Stimulated activated CD8-positive, alpha-beta memory T cell treated with anti-CD3 and anti-CD28 coated beads, Interleukin-7, amount 100 ng/mL, for 4 hours (primary cell): ENCODE data around the gene SLC12A7.
"Not testable (repeated sequence)": the region's sequence is repeated elsewhere in the genome, so short reads cannot be mapped to it uniquely, and the experiment has no call there.

Experiments
- DNase-seq, 2 donors: peaks; one replicate each; pipeline ENCODE4 v3.0.0-alpha.2; 2020; ENCODE audit warnings: low read depth in 2 of 2

The SLC12A7 gene

DNA sequence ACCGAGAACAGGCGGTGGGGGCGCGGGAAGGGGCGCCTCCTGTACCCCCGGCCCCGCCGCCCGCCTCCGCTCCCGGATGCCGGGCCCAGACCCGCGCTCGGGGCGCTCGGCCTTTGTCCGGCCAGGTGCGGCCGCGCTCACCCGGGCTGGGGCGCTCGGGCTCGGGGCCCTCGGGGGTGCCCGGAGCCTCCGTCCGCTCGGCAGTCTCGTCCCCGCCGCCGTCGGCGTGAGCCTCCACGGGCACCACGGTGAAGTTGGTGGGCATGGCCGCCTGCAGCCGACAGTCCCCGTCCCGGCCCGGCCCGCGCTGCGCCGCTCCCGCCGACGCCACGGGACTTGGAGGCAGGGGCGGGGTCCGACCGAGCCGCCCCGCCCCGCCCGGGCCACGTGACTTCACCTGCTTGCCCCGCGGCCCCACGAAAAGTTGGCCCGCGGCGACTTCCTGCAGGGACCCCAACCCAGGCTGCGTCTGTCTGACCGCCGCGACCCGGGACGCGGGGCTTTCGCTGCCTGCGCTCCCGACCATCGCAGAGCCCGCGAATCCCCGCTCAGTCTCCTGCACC is at the start of gene SLC12A7:
Gene SLC12A7 (minus strand): TSS at position 337 of the 563 bp plus-strand sequence. CDS start 72 bp downstream, at position 265.
- DNase-seq: peak in 1 of 2 donors; percentile 65

DNA sequence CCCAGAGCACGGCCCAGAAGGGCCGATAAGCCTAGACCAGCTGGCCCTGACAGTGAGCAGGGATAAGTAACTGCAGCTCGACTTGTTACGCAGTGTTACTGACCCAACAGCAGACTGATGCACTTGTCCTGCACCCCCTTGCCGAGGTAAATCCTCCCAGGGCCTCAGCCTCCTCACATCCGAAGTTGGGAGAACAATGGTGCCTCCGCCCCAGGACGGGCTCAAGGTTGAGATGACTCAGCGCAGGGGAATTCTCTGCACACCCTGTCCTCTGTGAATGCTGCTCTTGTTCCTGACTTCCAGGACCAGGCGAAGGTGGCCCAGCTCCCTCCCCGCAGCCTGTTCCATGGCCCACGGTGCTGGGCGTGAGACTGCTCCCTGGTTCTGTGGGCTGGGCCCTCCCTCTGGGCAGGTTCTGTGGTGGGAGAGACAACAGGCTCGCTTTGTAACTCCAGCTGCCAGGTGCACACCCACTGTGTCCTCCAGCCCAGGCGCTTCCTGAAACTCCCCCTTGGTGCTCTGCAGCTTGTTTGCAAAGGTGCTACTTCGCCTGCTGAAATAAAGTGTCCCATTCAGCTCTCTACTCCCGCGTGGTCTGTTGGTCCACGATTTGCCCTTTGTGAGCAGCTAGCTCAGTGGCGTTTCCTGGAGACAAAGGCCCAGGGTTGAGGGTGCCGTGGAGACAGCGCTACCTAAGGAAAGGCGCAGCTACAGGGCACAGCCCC is 49.4 kb upstream of the SLC12A7 start:
- DNase-seq: no peak

DNA sequence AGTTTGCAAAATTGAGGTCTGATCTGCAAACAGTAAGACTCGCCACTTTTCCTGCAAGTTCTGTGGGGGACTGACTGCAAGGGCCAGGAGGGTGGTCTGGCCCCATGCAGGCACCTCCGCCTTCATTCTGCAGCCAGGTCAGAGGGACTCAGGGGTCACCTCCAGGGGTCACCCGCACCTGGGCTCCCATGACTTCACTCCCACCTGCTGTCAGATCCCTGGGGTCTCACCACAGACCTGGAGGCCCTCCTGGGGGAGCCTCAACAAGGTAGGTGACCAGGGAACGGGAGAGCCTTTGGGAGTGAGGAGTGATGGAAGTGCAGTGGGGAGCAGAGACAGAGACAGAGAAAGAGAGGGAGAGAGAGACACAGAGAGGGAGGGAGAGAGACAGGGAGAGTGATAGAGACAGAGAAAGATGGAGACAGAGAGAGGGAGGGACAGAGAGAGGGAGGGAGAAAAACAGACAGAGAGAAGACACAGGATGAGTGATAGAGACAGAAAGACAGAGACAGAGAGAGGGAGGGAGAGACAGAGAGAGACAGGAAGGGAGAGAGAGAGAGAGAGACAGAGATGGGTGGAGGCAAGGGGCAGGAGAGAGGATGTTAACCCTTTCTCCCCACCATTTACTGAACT is 48.0 kb upstream of the SLC12A7 start:
- no peak for DNase-seq

DNA sequence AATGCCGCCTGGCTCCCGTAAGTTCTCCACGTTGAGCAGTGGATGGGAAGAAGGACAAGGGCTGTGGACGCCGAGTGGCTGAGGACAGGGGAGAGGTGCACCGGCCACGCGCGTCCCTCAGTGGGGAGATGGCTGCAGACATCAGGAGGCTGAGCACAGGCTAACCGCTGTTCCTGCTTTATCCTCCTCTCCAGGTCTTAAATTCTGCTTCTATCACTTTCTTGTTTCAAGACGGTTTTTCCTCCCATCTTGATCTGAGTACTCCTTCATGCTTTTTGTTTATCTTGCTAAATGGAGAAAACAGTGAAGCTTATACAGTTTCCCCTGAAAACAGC is 47.4 kb upstream of the SLC12A7 start:
- DNase-seq: no peak

DNA sequence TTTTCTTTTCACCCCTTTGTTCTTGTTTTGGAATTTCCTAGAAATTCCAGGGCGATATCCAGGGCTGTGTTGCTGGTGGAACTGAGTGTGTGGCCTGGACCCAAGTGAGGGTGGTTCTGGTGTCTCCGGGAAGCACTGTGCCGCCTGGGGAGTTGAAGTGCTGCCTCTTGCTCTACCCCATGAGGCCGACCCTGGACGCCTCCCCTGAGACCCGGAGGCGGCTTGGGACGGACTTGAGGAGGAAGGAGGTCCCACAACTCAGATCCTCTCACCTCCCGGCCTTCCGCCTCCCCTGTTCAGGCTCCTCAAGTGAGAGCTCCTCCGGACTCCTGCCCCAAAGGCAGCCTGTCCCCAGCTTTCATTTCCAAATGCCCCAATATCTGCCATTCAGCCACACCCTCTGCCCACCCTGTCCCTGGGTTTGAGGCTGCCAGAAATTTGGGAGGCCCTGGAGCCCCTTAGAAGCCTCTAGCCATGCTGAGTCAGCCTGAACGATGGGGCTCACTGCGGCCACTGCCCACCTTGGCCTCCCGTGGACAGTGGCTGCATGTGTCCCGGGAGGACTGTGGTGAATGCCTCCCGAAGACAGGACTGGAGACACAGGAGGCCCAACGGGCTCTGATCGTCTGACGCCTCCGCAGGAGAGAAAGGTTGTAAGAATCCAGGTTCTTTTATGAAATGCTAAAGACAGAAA is 46.9 kb upstream of the SLC12A7 start:
- DNase-seq: no peak

DNA sequence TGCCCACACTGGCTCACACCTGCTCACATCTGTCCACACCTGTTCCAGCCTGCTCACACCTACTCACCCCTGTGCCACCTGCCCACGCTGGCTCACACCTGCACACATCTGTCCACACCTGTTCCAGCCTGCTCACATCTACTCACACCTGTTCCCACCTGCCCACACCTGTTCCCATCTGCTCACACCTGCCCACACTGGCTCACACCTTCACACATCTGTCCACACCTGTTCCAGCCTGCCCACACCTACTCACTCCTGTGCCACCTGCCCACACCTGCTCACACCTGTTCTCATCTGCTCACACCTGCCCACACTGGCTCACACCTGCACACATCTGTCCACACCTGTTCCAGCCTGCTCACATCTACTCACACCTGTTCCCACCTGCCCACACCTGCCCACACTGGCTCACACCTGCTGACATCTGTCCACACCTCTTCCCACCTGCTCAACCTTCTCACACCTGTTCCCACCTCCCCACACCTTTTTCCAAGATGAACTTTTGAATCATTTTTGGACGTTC is 45.7 kb upstream of the SLC12A7 start:
- not testable (repeated sequence) for DNase-seq

DNA sequence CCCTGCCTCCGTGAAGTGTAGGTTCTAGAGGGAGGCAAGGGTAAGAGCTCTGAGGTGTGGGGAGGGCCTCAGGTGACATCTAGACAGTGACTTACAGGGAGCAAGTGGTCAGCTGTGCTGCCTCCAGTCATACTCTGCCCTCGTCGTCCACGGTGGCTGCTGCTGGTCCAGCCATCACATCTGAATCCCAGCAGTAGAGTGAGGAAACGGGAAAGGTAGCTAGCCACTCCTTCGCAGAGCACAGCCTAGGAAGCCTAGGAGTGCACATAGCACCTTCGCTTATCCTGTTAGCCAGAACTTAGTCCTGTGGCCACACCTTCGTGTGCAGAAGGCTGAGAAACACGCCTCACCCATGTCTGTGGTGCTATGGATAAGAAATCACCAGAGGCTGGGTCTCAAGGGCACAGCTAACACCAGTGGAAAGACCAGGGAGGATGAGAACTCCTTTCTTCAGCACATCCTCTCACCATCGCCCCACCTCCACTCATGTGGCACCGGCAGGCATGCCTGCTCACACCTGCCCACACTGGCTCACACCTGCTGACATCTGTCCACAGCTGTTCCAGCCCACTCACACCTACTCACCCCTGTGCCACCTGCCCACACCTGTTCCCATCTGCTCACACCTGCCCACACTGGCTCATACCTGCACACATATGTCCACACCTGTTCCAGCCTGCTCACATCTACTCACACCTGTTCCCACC is 45.0 kb upstream of the SLC12A7 start:
- DNase-seq: no peak

DNA sequence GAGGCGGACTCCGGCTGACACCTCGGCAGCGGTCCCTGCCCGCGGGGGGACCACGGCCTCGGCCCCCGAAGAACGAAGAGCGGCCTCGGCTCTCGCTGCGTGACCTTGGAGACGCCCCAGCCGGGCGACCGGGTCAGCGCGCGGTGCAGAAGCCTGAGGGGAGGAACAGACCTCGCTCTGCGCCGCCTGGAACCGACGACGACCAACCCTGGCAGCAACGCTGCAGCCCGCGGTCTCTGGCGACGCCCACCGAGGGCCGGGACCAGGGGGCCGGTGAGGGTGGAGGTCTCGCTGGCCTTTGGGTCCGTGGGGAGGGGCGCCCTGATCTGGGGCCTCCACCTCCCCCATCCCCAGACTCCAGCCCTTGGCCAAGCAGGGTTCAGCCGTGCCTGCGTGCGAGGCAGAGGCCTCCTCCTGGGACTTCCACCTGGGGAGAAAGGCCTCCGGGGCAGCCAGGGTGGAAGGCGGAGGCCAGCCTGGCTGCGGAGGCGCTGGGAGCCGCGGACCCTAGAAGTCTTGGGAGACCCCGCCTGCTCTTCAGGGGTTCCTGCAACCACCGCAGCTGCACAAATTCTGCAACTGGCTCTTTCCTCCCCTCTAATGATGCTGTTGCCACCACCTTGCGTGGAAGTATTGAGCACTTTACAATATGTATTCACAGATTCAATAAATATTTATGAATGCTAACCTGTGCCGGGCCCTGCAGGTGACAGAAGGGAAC is 44.3 kb upstream of the SLC12A7 start:
- DNase-seq: no peak

DNA sequence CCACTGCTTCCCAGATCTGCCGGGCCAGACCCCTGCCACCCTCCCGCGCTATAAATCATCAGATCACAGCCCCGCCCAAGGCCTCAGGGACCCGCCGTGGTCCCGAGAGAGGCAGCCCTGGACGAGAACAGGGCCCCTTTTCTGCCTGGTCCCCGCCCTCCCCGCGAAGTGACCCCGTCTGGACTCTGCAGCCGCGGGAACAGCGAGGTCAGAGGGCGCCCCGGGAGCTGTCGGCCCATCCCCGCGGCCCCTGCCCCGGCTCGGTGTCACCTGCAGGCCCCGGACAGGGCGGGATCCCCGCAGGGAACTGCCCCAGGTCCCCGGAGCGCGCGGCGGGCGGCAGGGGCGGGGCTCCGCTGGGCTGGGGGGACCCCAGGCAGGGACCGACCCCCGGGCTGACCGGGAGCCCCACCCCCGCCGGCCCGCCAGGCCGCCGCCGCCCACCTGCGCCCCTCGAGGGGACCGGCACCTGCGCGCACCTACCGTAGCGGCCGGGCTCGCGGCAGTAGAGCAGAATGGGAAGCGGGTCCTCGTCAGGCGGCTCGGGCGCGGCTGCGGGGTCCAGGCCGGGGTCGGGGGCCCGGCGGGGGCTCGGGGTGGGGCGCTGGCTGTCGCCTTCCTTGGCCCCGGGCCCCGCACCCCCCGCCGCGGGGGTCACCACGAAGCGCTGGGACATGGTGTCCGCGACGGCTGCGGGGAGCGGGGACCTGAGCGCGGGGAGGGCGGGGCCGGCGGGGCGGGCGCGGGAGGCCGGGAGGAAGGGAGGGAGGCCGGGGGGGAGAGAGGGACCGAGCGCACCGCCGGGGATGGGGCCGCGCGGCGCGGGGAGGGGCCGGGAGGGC is 43.5 kb upstream of the SLC12A7 start:
- DNase-seq: no peak

DNA sequence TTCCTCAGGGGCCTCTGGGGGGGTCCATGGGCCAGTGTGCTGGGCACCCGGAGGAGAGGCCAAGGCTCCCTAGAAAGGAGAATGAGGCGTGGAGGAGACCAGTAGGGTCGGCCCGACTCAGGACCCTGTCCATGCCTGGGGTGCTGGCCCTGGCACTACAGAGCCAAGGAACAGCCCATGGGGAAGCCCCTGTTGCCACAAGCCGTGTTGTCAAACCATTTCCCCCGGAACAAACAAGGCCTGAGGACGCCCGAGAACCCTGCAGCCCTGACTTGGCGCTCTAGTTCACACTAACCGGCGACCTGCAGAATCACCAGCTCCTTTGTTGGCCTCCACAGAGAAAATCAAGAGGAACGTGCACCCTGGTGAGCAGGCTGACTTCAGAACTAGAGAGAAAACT is 41.6 kb upstream of the SLC12A7 start:
- no peak for DNase-seq

DNA sequence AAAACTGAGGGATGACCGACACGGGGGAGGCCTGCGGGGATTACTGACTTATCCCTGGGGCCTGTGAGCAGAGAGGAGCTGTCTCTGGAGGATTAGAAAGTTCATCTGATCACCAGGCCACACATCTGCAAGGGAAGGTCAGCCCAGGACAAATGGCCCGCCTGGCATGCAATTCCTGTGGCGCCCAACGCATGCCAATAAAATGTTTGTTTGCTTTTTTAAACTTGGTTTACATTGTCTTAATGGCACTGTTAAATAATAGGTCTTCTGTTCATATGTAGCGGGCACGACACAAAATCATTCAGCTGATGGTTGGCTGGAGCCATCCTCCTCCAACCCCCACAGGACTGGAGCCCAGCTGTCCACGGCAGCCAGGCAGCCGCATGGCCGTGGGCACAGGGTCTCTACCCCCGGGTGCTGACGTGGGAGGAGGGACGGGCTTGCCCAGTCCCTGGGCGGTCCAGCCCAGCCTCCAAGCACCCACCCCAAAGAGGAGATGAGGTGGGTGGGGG is 41.0 kb upstream of the SLC12A7 start:
- DNase-seq: no peak

DNA sequence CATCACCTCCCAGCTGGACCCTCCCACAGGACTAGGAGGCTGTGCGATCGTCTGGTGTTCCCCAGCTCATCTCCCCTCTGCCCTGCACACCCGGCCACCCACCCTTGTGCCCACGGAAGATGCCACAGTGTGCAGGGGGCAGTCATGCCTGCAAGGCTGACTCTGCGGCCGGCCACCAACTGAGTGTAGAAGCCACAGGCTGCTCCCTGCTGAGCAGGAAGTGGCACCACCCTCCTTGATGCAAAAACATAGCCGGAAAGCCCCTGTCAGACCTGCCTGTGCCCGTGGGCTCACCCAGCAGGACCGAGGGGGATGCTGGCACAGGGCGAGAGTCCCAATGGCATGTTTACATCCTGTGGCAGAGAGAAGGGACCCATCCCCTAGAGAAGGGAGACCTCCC is 40.3 kb upstream of the SLC12A7 start:
- peak in 1 of 2 donors; percentile 35 for DNase-seq

DNA sequence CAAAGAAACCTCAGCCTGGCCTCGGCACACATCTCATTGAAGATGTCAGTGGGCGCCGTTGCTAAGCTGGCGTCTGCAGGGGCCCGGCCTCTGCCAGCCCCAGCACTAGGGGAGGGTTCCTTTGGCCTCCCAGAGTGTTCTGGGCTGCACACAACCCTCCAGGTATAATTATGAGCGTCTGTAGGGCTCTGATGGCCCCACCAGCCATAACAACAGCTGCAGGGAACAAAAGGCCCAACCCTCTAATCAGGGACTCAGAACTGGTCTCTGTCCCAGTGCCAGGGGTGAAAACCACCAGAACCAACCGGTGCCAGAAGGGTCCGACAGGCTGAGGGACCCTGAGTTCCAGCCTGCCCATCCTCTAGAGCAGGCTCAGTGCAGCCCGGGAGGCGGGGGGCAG is 39.5 kb upstream of the SLC12A7 start:
- DNase-seq: no peak

DNA sequence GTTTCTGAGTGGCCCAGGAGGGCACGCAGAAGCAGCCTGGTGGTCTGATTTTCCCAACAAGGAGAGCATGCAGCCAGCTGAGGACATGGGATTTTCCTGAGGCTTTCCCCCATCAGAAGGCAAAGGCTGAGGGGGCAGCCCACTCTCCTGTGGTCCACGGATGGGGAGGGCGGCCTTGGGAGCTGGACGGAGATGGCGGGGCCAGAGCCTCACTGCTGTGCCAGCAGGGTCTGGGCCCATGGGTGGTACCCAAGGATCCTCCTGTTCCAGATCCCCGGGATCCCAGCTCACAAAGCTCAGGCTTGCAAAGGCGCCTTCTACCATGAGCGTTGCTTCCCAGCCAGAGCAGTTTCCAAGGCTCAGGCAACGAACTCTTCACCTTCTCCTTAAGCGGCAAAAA is 39.0 kb upstream of the SLC12A7 start:
- no peak for DNase-seq

DNA sequence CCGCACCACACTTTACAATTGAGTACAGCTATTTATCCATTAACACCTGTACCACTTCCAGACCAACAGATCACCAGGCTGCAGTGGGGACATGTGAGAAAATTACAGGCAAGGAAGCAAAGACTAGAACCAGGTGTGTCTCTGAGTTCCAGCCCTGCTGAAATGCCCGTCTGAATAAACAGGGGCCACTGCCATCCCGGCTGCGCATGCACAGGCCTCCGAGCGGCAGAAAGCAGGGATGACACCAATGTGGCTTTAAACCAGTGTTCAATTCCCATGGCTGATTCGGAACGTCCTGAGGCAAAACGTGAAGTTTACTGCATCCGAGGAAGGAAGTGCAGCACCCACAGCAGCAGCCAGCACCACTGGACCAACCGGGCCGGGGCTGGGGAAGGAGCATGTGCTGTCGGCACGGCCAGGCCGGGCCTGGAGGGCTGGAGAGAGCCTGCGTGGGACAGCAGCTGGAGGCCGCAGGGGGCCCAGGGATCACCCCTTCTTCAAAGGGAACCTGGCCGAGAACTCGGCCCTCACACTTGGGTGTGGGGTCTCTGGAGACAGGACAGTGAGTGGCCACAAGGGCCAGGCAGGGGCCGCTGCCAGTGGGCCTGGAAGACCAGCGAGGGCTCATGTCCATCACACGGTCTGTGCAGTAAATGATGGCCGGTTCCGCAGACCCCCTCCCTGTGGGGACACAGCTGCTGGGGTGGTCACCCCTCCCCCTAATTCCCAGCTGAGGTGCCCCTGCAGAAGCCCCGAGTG is 33.0 kb upstream of the SLC12A7 start:
- DNase-seq: no peak

DNA sequence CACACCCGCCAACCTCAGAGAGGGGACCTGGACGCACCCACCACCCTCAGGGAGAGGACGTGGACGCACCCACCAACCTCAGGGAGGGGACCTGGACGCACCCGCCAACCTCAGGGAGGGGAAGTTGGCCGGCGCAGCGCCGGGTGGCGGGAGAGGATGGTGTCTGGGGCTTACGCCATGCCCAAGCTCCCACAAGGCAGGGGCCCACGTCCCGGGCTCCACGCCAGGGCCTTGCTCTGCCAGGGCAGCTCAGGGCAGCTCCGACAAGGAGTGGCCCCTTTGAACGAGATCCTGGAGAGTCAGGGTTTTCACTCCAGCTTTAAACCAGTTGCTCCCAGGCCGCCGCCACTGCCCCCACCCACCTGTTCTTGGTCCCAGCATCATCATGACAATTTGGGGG is 32.2 kb upstream of the SLC12A7 start:
- no peak for DNase-seq

DNA sequence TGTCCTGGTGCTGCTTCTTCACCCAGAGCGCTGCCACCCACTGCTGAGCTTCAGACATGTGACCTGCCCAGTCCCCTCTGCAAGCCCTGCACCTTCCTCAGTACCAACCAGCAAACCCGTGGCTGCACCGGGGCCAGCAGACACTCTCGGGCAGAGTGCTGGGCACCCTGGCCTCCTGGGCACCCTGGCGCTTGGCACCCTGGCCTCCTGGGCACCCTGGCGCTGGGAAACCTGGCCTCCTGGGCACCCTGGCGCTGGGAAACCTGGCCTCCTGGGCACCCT is 31.7 kb upstream of the SLC12A7 start:
- no peak for DNase-seq

DNA sequence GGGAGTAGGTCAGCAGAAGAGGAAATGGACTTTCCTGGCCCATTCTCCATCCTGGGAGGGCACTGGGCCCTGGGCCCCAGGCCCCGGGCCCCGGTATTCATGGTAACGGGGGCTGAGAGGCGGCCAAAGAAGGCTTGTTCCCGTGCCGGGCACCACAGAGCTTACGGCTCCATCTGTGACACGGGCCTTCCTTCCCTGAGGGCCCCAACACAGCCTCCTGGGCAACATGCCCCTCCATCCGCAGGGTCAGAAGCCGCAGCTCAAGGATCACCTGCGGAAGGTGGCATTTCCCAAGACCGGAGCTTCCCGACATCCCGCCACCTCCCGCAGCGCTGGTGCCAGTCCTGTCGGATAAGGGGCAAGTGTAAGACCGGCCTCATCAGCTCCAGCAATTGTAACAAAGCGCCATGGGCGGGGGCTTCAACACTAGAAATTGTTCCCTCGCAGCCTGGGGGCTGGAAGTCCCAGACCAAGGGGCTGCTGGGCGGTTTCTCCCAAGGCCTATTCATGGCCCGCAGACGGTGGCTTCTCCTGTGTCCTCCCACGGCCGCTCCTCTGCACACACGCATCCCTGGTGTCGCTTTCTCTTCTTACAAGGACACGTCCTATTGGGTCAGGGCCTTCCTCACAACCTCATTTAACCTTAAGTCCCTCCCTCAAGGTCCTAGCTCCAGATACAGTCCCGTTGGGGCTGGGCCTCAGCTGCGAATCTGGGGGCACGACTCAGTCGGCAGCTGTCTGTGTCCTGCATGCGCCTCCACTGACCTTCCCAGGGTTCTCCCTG is 31.2 kb upstream of the SLC12A7 start:
- no peak for DNase-seq

DNA sequence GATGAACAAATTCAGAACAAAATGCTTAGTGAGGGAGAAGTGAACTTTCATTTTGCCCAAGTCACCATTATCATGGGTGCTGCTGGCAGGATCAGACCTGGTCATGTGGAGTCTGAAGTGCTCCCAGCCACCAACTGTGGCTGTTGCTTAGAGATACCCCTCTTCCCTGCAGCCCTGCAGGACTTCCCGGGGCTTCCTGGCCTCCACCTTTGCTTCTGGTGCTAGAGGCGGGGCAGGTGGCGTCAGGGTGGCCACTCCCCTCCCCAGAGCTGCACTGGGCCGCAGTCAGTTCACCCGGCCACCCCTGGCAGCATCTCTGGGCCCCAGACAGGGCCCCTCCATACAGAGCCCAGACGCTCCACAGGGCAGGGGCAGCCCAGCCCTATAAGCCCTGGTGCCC is 30.0 kb upstream of the SLC12A7 start:
- no peak for DNase-seq
